Left hindlimb (tissue), 1 donor: Measurements from ENCODE around the gene KLHL40.

Experiments
- DNase-seq: peaks from one replicate; pipeline ENCODE4 v3.0.0-alpha.2; 2018

Gene KLHL40

GRCh38 chr3:42657675-42658074 lies 27.7 kb upstream of the KLHL40 start:
- no peak for DNase-seq

- DNase-seq, result no peak
Measured at GRCh38 chr3:42658091-42658770, 27.1 kb upstream of the KLHL40 start.

GRCh38 chr3:42658771-42659390 lies 26.5 kb upstream of the KLHL40 start:
- DNase-seq, result no peak

GRCh38 chr3:42659451-42660130 lies 25.7 kb upstream of the KLHL40 start:
- no peak for DNase-seq

- DNase-seq, result no peak
Measured at GRCh38 chr3:42660131-42660715, 25.1 kb upstream of the KLHL40 start.

- no peak for DNase-seq
Measured at GRCh38 chr3:42660898-42661297, 24.4 kb upstream of the KLHL40 start.

- no peak for DNase-seq
Measured at GRCh38 chr3:42661593-42662022, 23.7 kb upstream of the KLHL40 start.

GRCh38 chr3:42662037-42662812 lies 23.1 kb upstream of the KLHL40 start:
- DNase-seq, result no peak

GRCh38 chr3:42662813-42663535 lies 22.4 kb upstream of the KLHL40 start:
- no peak for DNase-seq

GRCh38 chr3:42663581-42664437 lies 21.5 kb upstream of the KLHL40 start:
- DNase-seq, result no peak

- DNase-seq, result no peak
Measured at GRCh38 chr3:42664438-42664803, 20.9 kb upstream of the KLHL40 start.

- DNase-seq, result no peak
Measured at GRCh38 chr3:42665050-42665878, 20.1 kb upstream of the KLHL40 start.

GRCh38 chr3:42666022-42666421 lies 19.3 kb upstream of the KLHL40 start:
- DNase-seq, result no peak

- DNase-seq, result no peak
Measured at GRCh38 chr3:42666577-42666998, 18.7 kb upstream of the KLHL40 start.

GRCh38 chr3:42667096-42667522 lies 18.2 kb upstream of the KLHL40 start:
- no peak for DNase-seq

- DNase-seq, result no peak
Measured at GRCh38 chr3:42667523-42668412, 17.6 kb upstream of the KLHL40 start.

- no peak for DNase-seq
Measured at GRCh38 chr3:42668413-42668760, 16.9 kb upstream of the KLHL40 start.

GRCh38 chr3:42668793-42669217 lies 16.5 kb upstream of the KLHL40 start:
- no peak for DNase-seq

GRCh38 chr3:42670051-42670576 lies 15.2 kb upstream of the KLHL40 start:
- no peak for DNase-seq
